Brain pericyte (primary cell): ENCODE data around the gene PCYT1B.

Source experiments
- DNase-seq: peaks from one replicate; pipeline ENCODE4 v3.0.0-alpha.2; 2012; ENCODE audit warnings: low read depth, low spot score

Gene PCYT1B

DNA sequence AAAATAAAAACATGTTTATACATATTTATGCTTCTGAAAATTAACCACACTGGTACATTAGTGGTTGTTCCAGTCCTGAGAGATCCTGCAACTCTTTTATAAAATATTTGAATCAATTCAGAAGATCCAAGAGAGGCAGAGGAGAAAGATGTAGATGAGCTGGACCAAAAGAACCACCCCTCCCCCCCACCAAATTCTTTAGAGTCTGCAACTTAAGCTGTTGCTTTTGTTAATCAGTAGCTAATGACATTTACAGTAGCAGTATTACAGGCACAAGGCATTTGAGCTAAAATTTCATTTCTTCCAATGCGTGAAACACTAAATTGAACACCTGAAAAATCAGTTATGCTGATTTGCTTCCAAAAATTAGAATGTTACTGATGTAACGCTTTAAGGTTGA is 120.5 kb downstream of the PCYT1B start:
- no peak for DNase-seq

DNA sequence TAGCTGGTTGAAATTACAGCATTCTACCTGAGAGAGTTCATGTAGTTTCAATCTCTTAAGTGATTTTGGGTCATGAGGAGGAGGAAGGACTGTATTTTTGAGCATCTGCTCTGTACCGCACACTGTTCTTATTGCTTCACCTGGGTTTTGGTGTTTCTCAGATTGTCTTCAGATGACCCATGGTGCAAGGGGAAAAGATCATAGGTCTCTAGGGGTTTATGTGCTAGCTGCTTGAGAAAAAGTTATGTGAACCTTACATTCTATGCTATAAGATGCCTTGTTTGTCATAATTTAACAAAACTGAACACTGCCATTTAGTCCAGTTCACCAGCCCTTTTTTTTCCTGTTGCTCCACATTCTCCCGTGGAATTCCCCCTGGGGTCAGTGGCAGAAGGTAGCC is 121.7 kb downstream of the PCYT1B start:
- DNase-seq, result no peak

DNA sequence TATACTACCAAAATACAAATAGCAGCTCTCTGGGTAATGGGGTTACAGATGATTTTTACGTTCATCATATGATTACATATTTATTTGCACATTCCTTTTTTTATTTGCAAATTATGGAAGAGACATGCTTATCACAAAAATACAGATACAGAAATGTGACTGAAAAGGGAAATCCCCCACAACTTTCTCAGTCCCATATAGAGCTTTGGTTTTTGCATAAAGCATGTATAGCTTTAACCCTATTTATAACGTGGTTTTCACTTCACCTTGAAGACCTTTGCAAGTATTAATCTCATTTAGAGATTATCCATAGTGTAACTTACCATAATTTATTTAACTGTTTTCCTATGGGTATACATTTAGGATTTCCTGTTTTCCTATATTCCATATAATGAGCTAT is 126.7 kb downstream of the PCYT1B start:
- no peak for DNase-seq

DNA sequence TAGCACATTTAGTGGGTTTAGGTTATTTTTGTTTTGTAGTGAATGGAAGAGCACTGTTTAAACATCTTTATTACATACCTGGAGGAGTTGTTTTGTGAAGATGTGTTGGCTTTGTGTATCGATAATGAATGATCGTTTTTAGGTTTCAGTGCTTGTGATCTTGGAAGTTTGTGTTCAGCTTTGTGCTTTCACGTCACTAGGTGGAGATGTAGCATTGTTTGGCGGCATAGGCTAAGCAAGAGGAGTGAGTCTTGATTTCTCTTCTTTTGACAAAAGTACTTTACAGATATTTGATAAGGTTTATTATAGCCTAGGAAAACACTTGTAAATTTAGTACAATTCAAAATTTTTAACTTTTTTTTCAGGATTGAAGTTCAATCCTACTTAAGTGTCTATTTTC is 131.7 kb downstream of the PCYT1B start:
- no peak for DNase-seq

DNA sequence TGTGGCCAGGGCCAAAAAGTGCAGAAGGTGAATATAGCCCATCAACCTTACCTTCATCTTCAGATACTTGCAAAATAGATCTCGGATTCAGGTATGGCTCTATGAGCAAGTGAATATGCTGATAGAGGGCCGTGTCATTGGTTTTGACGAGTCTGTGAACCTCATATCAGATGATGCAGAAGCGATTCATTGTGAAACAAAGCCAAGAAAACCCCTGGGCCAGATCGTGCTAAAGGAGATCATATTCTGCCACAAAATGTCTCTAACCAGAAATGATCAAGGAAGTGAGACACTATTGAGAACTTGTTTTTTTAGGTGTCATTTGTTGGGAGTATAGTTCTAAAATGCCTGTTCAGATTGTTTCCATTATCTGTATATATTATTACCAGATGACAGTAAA is 133.7 kb downstream of the PCYT1B start:
- DNase-seq, result no peak

DNA sequence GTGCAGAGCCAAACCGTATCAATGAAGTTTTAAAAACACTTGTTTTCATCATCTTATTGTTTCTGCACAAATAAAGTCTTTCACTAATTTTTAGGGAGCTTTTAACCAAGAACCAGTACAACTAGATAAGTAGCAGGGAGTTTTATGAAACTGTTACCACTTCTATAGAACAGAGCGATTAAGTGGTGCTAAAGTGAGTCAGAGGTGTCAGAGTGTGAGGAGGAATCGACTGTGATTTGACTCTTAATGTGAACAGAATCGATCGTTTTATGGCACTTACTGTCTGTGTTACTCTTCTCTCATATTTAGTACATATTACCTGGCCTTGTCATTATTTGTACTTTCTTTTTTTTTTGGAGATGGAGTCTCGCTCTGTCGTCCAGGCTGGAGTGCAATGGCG is 138.8 kb downstream of the PCYT1B start:
- no peak for DNase-seq
